Retinal pigment epithelial cell (primary cell): Measurements from ENCODE around the gene ESR2.
"Not testable (repeated sequence)": the region's sequence is repeated elsewhere in the genome, so short reads cannot be mapped to it uniquely, and the experiment has no call there.

Experiments used
- DNase-seq: peaks from one replicate; pipeline ENCODE4 v3.0.0-alpha.2; 2010; ENCODE audit warnings: low read depth
- H3K4me3 ChIP-seq: 2 replicates; pipeline ENCODE4 v1.5.1; 2011; ENCODE audit warnings: mild to moderate bottlenecking, low read length, control low read depth, moderate library complexity
- CTCF ChIP-seq: conservative IDR thresholded peaks from 2 replicates; pipeline ENCODE4 v1.5.1; 2011; ENCODE audit warnings: low read depth, low read length, control low read depth, inconsistent platforms

Gene ESR2

GRCh38 chr14:64217308-64217707, 76.9 kb downstream of the ESR2 start:
- DNase-seq = no peak

GRCh38 chr14:64215978-64216377, 78.2 kb downstream of the ESR2 start:
- no peak for TF ChIP-seq CTCF
- DNase-seq = no peak
- H3K4me3 ChIP-seq = no peak overlapping the region

More at GRCh38 chr14:64217308-64217707, 76.9 kb downstream of the ESR2 start:
- TF ChIP-seq CTCF = no peak
- no peak overlapping the region for H3K4me3 ChIP-seq

GRCh38 chr14:64215274-64215673, 78.9 kb downstream of the ESR2 start:
- H3K4me3 ChIP-seq = no peak overlapping the region
- TF ChIP-seq CTCF = no peak
- no peak for DNase-seq

- DNase-seq = no peak
- no peak overlapping the region for H3K4me3 ChIP-seq
- no peak for TF ChIP-seq CTCF
Measured at GRCh38 chr14:64213853-64214570, 80.2 kb downstream of the ESR2 start.

GRCh38 chr14:64213086-64213485, 81.1 kb downstream of the ESR2 start:
- no peak for TF ChIP-seq CTCF
- no peak for DNase-seq
- H3K4me3 ChIP-seq = no peak overlapping the region

- H3K4me3 ChIP-seq = no peak overlapping the region
- DNase-seq = no peak
- no peak for TF ChIP-seq CTCF
Measured at GRCh38 chr14:64212666-64213065, 81.5 kb downstream of the ESR2 start.

- H3K4me3 ChIP-seq, DNase-seq: not testable (repeated sequence)
Measured at GRCh38 chr14:64210912-64211311, 83.3 kb downstream of the ESR2 start.
